H1 (cell line): ENCODE measurements around the gene AP2A2. TPM values are rescaled to one million over a fixed set of nuclear protein-coding genes. Genes with fewer than 3 reads are reported as not detected.

ENCODE experiments used
- ASH2L ChIP-seq: fragments of 200-600, 300-600 bp; sonication (generic); IDR thresholded peaks from one replicate; pipeline ENCODE4 v1.7.1; 2017; ENCODE audit warnings: low read length
- CHD7 ChIP-seq: fragments of 300-600 bp; sonication (generic); IDR thresholded peaks from 2 replicates; pipeline ENCODE4 v1.7.1; 2012; ENCODE audit warnings: low read length, moderate library complexity, mild to moderate bottlenecking, inconsistent platforms; ENCODE audit not compliant: insufficient replicate concordance
- EGR1 ChIP-seq: IDR thresholded peaks from 2 replicates; pipeline ENCODE4 v1.6.1; 2011; ENCODE audit warnings: low read depth, low read length, borderline replicate concordance
- GTF2F1 ChIP-seq: IDR thresholded peaks from 2 replicates; pipeline ENCODE4 v1.6.1; 2012; ENCODE audit warnings: low read depth, low read length, improper control_type of control experiment, borderline replicate concordance
- RNF2 ChIP-seq: fragments of 200-900, 300-1000 bp; sonication (generic); IDR thresholded peaks from 2 replicates; pipeline ENCODE4 v1.7.1; 2016; ENCODE audit warnings: borderline replicate concordance, low read depth, mild to moderate bottlenecking, antibody characterized with exemption, low read length; ENCODE audit not compliant: poor library complexity, severe bottlenecking; ENCODE audit errors: missing control alignments
- TBP ChIP-seq: IDR thresholded peaks from 2 replicates; pipeline ENCODE4 v1.6.1; 2011; ENCODE audit warnings: low read depth, low read length, improper control_type of control experiment
- TCF12 ChIP-seq: IDR thresholded peaks from 2 replicates; pipeline ENCODE4 v1.6.1; 2011; ENCODE audit warnings: low read depth, mild to moderate bottlenecking, low read length
- polyA plus RNA-seq, 7 experiments: library from polyadenylated mRNA; depleted of rRNA in 3 of 7; stranded (reverse) in 5 of 7; unstranded in 2 of 7; fragments of >200 nt in 5 of 7; fragments of 200-250 nt in 2 of 7; gene quantifications; 1 replicate in 5 of 7; 2 replicates in 1 of 7; 4 replicates in 1 of 7; pipeline versions ENCODE4 v1.2.1 to v1.2.3, GENCODE V29; 2011 to 2013; ENCODE audit warnings: missing spikeins in 2 of 7, mixed read lengths in 2 of 7
- total RNA-seq: library from RNA; stranded (reverse); fragmentation: NEBNext Ultra II Directional; extraction: Animal tissue kit (Norgen Biotek cat#: 25700); gene quantifications from 2 replicates; pipeline ENCODE4 v1.2.1, GENCODE V29; 2021

The AP2A2 gene
- total and polyA plus RNA-seq, 2 of the 8 experiments (the other 6 are each of a cell fraction or from before 2014, with no cell fraction given), result 50.0 to 65.0 TPM

DNA sequence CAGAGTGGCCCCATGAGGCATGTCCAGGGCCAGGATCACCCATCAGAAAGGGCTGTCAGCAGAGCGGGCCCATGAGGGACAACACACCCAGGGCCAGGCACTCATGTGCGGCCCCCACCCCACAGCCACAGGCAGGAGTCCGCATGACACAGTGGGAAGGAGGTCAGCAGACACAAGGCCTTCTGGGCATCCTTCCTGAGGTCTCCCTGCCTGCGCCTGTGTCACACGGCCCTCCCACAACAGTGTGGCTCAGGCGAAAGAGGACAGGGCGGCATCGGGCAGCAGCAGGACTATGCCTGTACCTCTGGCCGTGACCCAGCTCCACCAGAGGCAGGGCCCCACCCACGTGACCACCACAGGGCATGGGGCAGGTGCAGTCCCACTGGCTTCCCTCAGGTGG is 42.1 kb upstream of the AP2A2 start (continued):
- TF ChIP-seq CHD7 (no peak), EGR1 (no peak), GTF2F1 (no peak), TBP (no peak), TCF12 (no peak), RNF2 (no peak), ASH2L (no peak)
